Activated CD4-positive, alpha-beta T cell treated with anti-CD3 and anti-CD28 coated beads for 48 hours (primary cell): ENCODE data around the gene BOLA3.
"Not testable (repeated sequence)": the region's sequence is repeated elsewhere in the genome, so short reads cannot be mapped to it uniquely, and the experiment has no call there.

Experiments
- DNase-seq: peaks from one replicate; pipeline ENCODE4 v3.0.0-alpha.2; 2020

BOLA3 gene

GRCh38 chr2:74101574-74102300 is 46.0 kb downstream of the BOLA3 start:
- DNase-seq, result no peak

- no peak for DNase-seq
Observed at GRCh38 chr2:74100254-74101216, 47.2 kb downstream of the BOLA3 start.

GRCh38 chr2:74099835-74100234 is 47.9 kb downstream of the BOLA3 start:
- no peak for DNase-seq

- no peak for DNase-seq
Observed at GRCh38 chr2:74099271-74099670, 48.4 kb downstream of the BOLA3 start.

- DNase-seq, result no peak
Observed at GRCh38 chr2:74097574-74097973, 50.1 kb downstream of the BOLA3 start.

GRCh38 chr2:74096052-74096451 is 51.7 kb downstream of the BOLA3 start:
- DNase-seq, result no peak

- no peak for DNase-seq
Observed at GRCh38 chr2:74095632-74096031, 52.1 kb downstream of the BOLA3 start.

- DNase-seq, result no peak
Observed at GRCh38 chr2:74094291-74094690, 53.4 kb downstream of the BOLA3 start.

GRCh38 chr2:74093840-74094239 is 53.9 kb downstream of the BOLA3 start:
- no peak for DNase-seq

GRCh38 chr2:74093426-74093825 is 54.3 kb downstream of the BOLA3 start:
- no peak for DNase-seq

GRCh38 chr2:74092275-74092674 is 55.4 kb downstream of the BOLA3 start:
- no peak for DNase-seq

- no peak for DNase-seq
Observed at GRCh38 chr2:74091391-74091790, 56.3 kb downstream of the BOLA3 start.

GRCh38 chr2:74089816-74090745 is 57.6 kb downstream of the BOLA3 start:
- no peak for DNase-seq

- not testable (repeated sequence) for DNase-seq
Observed at GRCh38 chr2:74088676-74089075, 59.0 kb downstream of the BOLA3 start.

- no peak for DNase-seq
Observed at GRCh38 chr2:74087696-74088095, 60.0 kb downstream of the BOLA3 start.

- DNase-seq, result no peak
Observed at GRCh38 chr2:74086021-74086420, 61.7 kb downstream of the BOLA3 start.
